Measurements from ENCODE around the gene TNFRSF4.

The TNFRSF4 gene

DNA sequence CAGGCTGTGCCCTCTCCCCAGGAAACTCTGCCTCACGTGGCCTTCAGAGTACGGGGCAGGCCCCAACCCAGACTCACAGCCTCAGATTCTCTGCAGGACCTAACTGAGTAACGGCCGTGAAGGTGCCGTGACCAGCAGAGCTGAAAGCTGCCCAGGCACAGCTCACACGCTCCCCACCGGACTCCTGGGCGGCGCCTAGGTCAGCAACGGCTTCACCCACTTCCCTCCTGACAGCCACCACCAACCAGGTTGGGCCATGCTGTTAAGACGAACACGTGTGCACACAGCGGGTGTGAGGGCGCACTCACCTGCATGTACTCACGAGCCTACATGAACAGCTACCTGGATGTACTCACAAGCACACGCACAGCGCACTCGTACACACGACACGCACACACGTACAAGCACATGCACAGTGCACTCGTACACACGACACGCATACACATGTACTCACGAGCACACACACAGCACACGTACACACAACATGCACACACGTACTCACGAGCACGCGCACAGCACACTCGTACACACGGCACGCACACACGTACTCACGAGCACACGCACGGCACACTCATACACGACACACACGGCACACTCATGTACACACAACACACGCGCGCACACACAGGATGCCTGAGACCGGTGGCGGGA, 8.7 kb upstream of the TNFRSF4 start:
- H3K4me1 Mint-ChIP-seq = peaks cover 6% of the 10 kb centered on the region
- no peak for DNase-seq (ENCODE audit: low spot score in 2 of 2)
- H3K36me3 Mint-ChIP-seq = peaks cover 34% of the 10 kb centered on the region
- no peak overlapping the region for H3K27ac Mint-ChIP-seq
- no peaks in the 10 kb centered on the region for H3K27me3 Mint-ChIP-seq
- H3K9me3 Mint-ChIP-seq = no peaks in the 10 kb centered on the region
- ATAC-seq (ENCODE audit: low read depth) = no peak
- H3K4me3 Mint-ChIP-seq = no peak overlapping the region

DNA sequence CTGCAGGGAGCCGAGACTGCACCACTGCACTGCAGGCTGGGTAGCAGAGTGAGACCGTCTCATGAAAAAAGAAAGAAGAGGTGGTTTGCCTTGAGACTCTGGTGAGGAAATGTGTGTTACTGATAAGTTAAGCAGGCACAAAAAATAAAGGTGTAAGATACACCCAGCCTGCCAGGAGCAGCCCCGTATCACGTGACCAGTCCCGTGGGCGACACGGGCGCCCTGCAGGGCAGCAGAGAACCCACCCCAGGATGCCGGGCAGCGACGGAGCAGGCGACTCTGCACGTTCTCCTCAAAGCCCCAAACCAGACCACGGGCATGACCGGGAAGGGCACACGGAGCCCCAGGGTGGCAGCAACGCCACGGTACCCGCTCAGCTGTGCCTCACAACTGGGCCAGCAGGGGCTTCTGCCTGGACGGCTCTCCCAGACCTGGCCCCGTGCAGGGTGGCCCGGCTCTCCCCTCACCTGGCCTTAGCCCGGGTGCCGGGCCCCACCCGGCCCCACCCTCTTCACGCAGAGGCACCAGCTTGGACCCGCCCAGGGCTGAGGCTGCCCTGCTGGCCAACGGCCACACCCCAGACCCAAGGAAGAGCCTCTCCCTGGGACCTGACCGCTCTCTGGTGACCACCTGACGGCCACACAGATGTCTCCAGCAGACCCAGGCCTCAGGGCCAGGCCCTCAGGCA, 8.1 kb upstream of the TNFRSF4 start:
- peaks cover 34% of the 10 kb centered on the region for H3K36me3 Mint-ChIP-seq
- ATAC-seq (ENCODE audit: low read depth) (no peak), DNase-seq (ENCODE audit: low spot score in 2 of 2) (no peak)
- H3K27ac Mint-ChIP-seq = no peak overlapping the region
- H3K27me3 Mint-ChIP-seq = no peaks in the 10 kb centered on the region
- peaks cover 6% of the 10 kb centered on the region for H3K4me1 Mint-ChIP-seq
- H3K9me3 Mint-ChIP-seq = no peaks in the 10 kb centered on the region
- H3K4me3 Mint-ChIP-seq = no peak overlapping the region

DNA sequence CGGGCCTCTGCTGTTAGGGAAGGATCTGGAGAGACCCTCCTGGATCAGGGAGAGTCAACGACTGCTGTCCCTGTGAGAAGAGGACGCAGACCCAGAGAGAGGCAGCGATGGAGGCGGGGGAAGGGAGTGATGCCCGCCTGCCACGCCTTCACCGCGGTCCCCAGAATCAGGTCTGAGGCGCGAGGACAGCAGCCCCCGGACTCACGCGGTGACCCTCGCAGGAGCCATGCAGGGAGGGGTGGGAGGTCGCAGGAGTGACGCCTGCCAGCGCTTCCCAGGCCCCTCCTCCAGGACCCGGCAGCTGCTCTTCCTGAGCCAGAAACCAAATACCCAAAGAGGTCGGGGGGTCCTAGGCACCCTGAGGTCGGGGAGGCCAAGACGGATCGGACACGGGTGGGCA, 6.2 kb upstream of the TNFRSF4 start:
- Mint-ChIP-seq H3K9me3 (no peaks in the 10 kb centered on the region), H3K36me3 (peaks cover 29% of the 10 kb centered on the region), H3K27me3 (no peaks in the 10 kb centered on the region), H3K4me1 (peaks cover 3% of the 10 kb centered on the region), H3K27ac (no peak overlapping the region), H3K4me3 (no peak overlapping the region)
- DNase-seq (ENCODE audit: low spot score in 2 of 2) (no peak), ATAC-seq (ENCODE audit: low read depth) (no peak)

DNA sequence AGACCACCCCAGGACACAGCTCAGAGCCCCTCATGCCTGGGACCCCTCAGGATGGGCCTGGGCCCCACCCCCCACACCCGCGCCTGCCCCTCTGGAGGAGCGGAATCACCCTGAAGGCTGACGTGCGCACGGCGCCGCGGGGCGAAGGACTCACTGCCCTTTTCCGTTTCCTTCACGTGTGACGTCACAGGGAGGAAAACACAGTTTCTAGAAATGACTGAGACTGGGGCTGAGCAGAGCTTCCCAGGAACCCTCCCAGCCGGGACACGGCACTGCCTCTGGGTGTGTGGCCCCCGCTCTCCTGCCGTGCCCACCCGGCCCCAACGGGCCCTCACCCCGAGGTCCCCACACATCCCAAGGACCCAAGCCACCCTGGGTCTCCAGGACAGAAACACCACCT, 5.4 kb upstream of the TNFRSF4 start:
- DNase-seq (ENCODE audit: low spot score in 2 of 2) (no peak), ATAC-seq (ENCODE audit: low read depth) (no peak)
- no peak overlapping the region for H3K4me3 Mint-ChIP-seq
- H3K27ac Mint-ChIP-seq = peak overlapping the region; percentile 28
- no peaks in the 10 kb centered on the region for H3K27me3 Mint-ChIP-seq
- H3K9me3 Mint-ChIP-seq = no peaks in the 10 kb centered on the region
- peaks cover 27% of the 10 kb centered on the region for H3K36me3 Mint-ChIP-seq
- peaks cover 10% of the 10 kb centered on the region for H3K4me1 Mint-ChIP-seq

DNA sequence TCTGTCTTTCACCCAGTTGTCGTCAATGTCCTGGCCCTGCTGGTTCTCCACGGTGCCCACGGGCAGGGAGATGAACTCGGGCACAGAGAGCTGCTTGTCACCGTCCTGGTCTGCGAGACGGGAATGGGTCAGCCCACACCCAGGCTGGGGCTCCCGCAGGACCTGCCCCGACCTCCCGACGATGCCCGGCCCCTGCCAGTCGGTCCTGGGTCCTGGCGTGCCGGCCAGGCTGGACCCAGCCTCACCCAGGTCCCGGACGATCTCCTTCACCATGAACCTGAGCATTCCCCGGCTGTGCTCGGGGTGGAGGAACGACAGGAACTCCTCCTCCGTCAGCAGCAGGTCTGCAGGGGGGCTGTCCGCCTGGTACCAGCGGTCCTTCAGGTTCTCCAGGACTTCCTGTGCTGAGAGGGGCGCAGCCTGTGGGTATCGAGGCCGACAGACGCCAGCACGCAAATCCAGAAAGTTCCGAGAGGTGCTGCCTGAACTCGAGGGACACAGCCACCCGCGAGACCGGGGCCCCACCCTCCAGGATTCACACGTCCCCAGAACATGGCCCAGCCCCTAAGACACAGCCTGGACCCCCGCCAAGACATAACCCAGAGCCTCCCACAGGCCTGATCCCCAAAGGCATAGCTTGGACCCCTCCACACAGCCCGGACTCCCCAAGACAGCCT, 4.7 kb upstream of the TNFRSF4 start:
- no peaks in the 10 kb centered on the region for H3K27me3 Mint-ChIP-seq
- H3K4me3 Mint-ChIP-seq = no peak overlapping the region
- DNase-seq (ENCODE audit: low spot score in 2 of 2) = no peak
- ATAC-seq (ENCODE audit: low read depth) = no peak
- peaks cover 24% of the 10 kb centered on the region for H3K36me3 Mint-ChIP-seq
- H3K27ac Mint-ChIP-seq = no peak overlapping the region
- no peaks in the 10 kb centered on the region for H3K9me3 Mint-ChIP-seq
- peaks cover 12% of the 10 kb centered on the region for H3K4me1 Mint-ChIP-seq

DNA sequence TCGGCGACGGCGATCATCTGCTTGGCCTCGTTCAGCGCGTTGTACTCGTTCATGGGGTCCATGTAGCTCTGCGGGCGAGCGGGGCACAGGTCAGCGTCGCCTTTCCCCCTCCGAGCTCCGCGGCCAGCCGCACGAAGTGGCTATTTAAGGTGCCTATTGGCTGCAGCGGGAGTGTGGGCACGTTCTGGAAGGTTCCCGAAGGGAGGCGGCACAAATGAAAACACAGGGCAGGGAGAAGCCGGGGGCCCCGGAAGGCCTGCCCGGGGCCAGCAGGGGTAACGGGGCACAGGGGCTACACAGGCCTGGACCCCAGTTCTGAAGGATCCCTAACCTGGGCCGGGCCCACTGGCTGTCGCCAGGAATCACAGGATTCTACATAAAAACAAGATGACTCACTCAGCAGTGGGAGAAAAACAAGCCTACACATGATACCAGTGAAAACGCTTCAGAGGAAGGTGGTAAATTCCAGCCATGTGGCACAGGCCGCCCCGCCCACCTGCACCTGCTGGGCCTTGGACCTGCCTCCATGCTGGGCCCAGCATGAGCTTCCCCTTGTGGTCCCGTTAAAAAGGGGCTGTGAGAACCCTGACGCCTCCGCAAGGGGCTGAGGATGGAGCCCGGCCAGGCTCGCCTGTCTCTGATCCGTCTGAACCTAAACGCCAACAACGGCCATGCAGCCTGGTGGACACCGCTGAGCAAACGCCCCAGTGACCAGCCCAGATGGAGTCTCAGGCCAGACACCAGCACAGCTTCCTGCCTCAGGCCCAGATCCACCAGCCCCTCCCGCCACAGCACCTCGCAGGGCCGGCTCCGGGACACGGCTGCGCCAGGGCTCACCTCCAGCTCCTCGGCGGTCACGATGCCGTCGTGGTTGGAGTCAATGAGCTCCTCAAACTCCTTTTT, 3.9 kb upstream of the TNFRSF4 start:
- Mint-ChIP-seq H3K27ac (no peak overlapping the region), H3K4me3 (no peak overlapping the region), H3K9me3 (no peaks in the 10 kb centered on the region), H3K4me1 (peaks cover 12% of the 10 kb centered on the region), H3K27me3 (no peaks in the 10 kb centered on the region), H3K36me3 (peaks cover 18% of the 10 kb centered on the region)
- DNase-seq (ENCODE audit: low spot score in 2 of 2) = no peak
- peak; percentile 12 for ATAC-seq (ENCODE audit: low read depth)

DNA sequence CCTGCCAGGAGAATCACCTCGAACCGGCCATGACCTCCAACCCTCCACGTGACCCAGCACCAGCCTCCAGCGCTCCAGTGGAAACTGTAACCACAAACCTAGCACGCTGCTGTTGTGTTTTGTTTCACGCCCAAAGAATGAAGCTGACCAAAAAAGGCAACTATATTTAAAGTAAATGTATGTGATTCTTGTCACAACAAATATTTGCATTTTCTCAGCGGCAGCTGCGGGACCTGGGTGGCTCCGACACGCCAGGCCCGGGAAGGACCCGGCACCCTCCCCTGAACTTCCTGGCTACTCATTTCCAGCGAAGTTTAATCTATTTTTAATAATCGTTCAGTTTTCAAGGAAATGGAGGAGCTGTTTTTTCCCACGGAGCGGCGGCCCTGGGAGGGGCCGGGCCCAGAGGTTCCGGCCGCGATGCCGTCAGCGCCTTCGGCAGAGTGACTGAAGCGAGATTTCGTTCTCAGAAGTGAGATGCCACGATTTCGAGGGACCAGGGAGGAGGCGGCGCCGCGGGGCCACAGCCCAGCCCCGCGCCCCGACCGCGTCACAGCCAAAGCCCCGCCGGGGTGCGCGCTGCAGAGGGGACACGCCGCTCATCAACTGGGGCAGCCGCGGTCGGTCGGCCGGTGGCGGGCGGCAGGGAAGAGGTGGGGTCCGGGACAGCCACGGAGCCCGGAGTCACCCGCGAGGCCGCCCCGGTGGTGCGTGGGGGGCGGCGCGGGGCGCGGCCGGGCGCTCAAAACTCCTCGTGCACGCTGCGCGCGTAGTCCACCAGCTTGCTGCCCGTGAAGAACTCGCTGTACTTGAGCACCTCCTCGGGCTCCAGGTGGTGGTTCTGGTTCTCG, 3.0 kb upstream of the TNFRSF4 start:
- H3K36me3 Mint-ChIP-seq = peaks cover 14% of the 10 kb centered on the region
- H3K9me3 Mint-ChIP-seq = no peaks in the 10 kb centered on the region
- H3K27me3 Mint-ChIP-seq = no peaks in the 10 kb centered on the region
- peaks cover 12% of the 10 kb centered on the region for H3K4me1 Mint-ChIP-seq
- ATAC-seq (ENCODE audit: low read depth) (no peak), DNase-seq (ENCODE audit: low spot score in 2 of 2) (no peak)
- no peak overlapping the region for H3K4me3 Mint-ChIP-seq
- H3K27ac Mint-ChIP-seq = peak overlapping the region; percentile 77

DNA sequence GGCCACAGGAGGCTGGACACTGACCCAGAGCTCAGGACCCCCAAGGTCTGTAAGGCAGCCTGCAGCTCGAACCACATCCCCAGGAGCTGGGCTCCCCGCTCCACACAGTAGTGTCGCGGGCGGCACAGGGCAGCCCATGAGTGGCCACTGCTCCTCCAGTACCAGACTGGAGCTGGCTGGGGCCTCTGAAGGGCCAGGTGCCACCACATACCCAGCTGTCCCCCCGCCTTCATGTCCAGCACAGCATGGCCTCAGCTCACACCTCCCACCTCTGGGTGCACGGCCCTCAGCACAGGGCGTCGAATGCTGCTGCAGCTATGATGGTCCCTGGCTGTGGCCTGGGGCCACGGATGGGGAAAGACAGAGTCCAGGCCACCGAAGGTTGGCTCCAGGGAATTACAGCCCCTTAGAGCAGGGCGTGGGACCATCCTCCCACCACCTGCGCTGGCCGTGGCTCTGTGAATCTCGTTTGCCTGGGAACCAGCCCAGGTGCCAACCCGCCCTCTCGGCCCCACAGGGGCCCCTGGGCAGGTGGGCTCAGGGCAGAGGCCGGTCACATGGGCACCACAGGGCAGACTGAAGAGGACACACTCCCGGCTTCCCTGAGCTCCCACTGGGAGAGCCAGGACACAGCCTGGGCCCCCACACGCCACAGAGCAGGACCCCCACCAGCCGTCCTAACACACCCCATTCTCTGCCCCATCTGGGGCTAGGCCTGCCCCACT, 2.1 kb upstream of the TNFRSF4 start:
- DNase-seq (ENCODE audit: low spot score in 2 of 2) = no peak
- H3K9me3 Mint-ChIP-seq = no peaks in the 10 kb centered on the region
- peak overlapping the region; percentile 77 for H3K27ac Mint-ChIP-seq
- peaks cover 12% of the 10 kb centered on the region for H3K4me1 Mint-ChIP-seq
- ATAC-seq (ENCODE audit: low read depth) = no peak
- H3K27me3 Mint-ChIP-seq = no peaks in the 10 kb centered on the region
- peaks cover 12% of the 10 kb centered on the region for H3K36me3 Mint-ChIP-seq
- no peak overlapping the region for H3K4me3 Mint-ChIP-seq

DNA sequence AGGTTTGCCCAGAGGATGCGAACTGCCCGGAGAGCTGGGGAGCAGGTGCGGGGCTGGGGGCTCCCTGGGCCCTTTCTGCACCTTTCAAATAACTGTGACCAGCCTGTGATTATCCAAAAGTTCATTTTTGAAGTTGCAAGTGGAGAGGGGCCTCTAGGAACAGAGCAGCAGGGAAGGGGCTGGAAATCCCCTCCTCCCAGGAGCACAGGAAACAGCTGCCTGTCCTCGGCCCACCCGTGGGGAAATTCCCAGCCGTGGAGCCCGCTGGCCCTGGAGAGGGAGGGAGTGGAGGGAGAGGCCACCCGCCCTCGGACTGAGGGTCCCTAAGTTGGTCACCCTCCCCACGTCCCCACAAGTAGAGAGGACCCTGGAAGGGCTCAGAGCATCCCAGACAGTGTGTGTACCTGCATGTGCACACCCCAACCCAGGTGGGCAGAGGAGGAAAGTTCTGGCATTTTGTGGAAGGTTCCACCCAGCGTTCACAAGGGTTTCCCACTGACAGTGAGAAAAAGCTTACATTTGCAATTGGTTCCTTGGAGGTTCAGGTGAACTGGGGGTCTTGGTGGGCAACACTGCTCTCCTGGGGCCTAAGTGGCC, 1.2 kb upstream of the TNFRSF4 start:
- Mint-ChIP-seq H3K4me3 (no peak overlapping the region), H3K36me3 (peaks cover 9% of the 10 kb centered on the region), H3K27me3 (no peaks in the 10 kb centered on the region), H3K9me3 (no peaks in the 10 kb centered on the region), H3K4me1 (peaks cover 12% of the 10 kb centered on the region), H3K27ac (no peak overlapping the region)
- DNase-seq (ENCODE audit: low spot score in 2 of 2) = no peak
- peak; percentile 19 for ATAC-seq (ENCODE audit: low read depth)

DNA sequence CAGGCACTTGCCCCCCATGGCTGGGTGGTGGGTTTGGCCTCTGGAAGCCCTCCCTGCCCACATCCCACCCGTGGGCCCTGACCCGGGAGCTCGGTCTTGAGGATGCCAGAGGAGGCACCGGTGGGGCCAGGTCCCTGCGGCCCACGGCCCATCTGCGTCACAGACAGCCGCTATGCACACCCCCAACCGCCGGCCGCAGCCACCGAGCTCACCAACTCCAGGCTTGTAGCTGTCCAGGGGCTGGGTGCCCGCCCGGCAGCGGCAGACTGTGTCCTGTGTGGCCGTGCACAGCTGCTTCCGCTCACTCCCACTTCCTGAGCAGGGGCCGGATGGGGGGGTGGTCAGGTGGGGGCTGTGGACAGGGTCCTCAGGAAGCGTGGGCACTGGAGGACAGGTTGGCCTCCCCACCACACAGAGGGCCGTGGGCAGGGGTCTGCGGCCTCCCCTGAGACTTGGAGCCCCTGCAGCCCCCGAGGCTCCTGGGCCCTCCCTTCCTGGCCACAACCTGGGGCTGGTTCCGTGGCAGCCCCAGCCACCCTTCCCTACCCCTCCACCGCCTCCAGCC, 1.1 kb downstream of the TNFRSF4 start:
- Mint-ChIP-seq H3K36me3 (peaks cover 2% of the 10 kb centered on the region), H3K4me1 (peaks cover 26% of the 10 kb centered on the region), H3K9me3 (no peaks in the 10 kb centered on the region), H3K4me3 (no peak overlapping the region), H3K27ac (no peak overlapping the region), H3K27me3 (peaks cover 7% of the 10 kb centered on the region)
- ATAC-seq (ENCODE audit: low read depth) (peak; percentile 14), DNase-seq (ENCODE audit: low spot score in 2 of 2) (no peak)

DNA sequence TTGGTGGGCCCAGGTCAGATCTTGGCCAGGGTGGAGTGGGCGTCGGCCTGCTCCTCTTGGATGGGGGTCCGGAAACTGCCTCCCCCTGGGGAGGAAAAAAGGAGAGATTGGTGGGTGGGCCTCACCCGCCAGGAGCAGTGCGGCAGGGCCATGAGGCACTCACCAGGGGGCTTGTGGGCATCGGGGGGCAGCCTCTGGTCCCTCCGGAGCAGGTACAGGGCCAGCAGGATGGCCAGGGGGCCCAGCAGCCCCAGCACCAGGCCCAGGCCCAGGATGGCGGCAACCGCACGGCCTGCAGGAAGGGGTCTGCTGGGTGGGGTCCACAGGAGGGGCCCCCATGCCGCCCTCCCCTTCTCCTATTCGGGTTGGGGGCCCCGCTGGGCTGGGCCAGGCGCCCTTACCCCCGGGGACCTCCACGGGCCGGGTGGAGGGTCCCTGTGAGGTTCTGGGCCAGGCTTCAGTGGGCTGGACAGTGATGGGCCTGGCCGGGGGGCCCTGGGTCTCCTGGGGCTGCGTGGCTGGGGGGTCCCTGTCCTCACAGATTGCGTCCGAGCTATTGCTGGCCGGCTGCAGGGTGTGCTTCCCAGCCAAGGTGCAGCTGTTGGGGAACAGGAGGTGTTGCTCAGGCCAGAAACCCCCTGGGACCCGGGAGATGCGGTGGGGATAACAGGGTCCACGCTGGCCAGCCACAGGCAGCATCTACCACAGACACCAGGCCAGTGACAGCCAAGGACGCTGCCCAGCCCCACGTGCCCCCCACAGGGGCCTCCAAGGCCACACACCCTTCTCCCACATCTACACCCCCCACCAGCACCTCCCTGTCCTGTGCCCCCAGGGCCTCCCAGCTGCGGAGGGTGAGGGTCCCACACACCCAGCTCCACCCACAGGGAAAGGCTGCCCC, 2.2 kb downstream of the TNFRSF4 start:
- DNase-seq (ENCODE audit: low spot score in 2 of 2) (no peak), ATAC-seq (ENCODE audit: low read depth) (no peak)
- H3K27ac Mint-ChIP-seq = no peak overlapping the region
- no peak overlapping the region for H3K4me3 Mint-ChIP-seq
- H3K36me3 Mint-ChIP-seq = peaks cover 2% of the 10 kb centered on the region
- peaks cover 7% of the 10 kb centered on the region for H3K27me3 Mint-ChIP-seq
- peaks cover 27% of the 10 kb centered on the region for H3K4me1 Mint-ChIP-seq
- no peaks in the 10 kb centered on the region for H3K9me3 Mint-ChIP-seq

Measured in memory B cell (primary cell).